Fibroblast of lung (primary cell): ENCODE measurements around the gene TTC1. TPM values are rescaled to one million over a fixed set of nuclear protein-coding genes. Genes with fewer than 3 reads are reported as not detected.

ENCODE experiments used
- DNase-seq, 2 donors: peaks; one replicate each; pipeline versions ENCODE4 v3.0.0 to v3.0.0-alpha.2; 2010; ENCODE audit warnings: low read depth in 2 of 2
- H2AFZ ChIP-seq: 2 replicates; pipeline ENCODE4 v1.5.1; 2012; ENCODE audit warnings: low read length, control low read depth, inconsistent platforms
- H3K27ac ChIP-seq: 2 replicates; pipeline ENCODE4 v1.5.1; 2011; ENCODE audit warnings: low read length, control low read depth; ENCODE audit not compliant: insufficient read depth
- H3K27me3 ChIP-seq: 2 replicates; pipeline ENCODE4 v1.5.1; 2011; ENCODE audit warnings: mild to moderate bottlenecking, low read length; ENCODE audit not compliant: control insufficient read depth, insufficient read depth
- H3K36me3 ChIP-seq: 2 replicates; pipeline ENCODE4 v1.5.1; 2011; ENCODE audit warnings: low read length; ENCODE audit not compliant: control insufficient read depth, insufficient read depth
- H3K4me1 ChIP-seq: 2 replicates; pipeline ENCODE4 v1.5.1; 2011; ENCODE audit warnings: low read length; ENCODE audit not compliant: control insufficient read depth, insufficient read depth; ENCODE audit errors: extremely low read depth
- H3K4me2 ChIP-seq: 2 replicates; pipeline ENCODE4 v1.5.1; 2011; ENCODE audit warnings: low read length, control low read depth; ENCODE audit not compliant: insufficient read depth; ENCODE audit errors: extremely low read depth
- H3K4me3 ChIP-seq, 4 experiments: fragments of 200-600 bp in 1 of 4; sonication (generic) in 1 of 4; replicated peaks in 1 of 4; 2 replicates each; pipeline ENCODE4 v1.5.1; 2011 to 2016; ENCODE audit warnings: low read length in 4 of 4, low read depth in 3 of 4, mild to moderate bottlenecking in 3 of 4, control low read depth in 2 of 4, inconsistent platforms in 1 of 4, mixed read lengths in 1 of 4; ENCODE audit not compliant: insufficient read depth in 1 of 4; ENCODE audit errors: control extremely low read depth in 1 of 4
- H3K79me2 ChIP-seq: 2 replicates; pipeline ENCODE4 v1.5.1; 2012; ENCODE audit warnings: mild to moderate bottlenecking, low read length, inconsistent platforms; ENCODE audit not compliant: control insufficient read depth, insufficient read depth
- H3K9ac ChIP-seq: 2 replicates; pipeline ENCODE4 v1.5.1; 2011; ENCODE audit warnings: mild to moderate bottlenecking, low read length, control low read depth; ENCODE audit not compliant: insufficient read depth
- H3K9me3 ChIP-seq: 2 replicates; pipeline ENCODE4 v1.5.1; 2012; ENCODE audit warnings: low read depth, low read length; ENCODE audit not compliant: control insufficient read depth, insufficient read depth
- H4K20me1 ChIP-seq: 2 replicates; pipeline ENCODE4 v1.5.1; 2011; ENCODE audit warnings: low read length; ENCODE audit not compliant: control insufficient read depth, insufficient read depth; ENCODE audit errors: extremely low read depth
- EZH2 ChIP-seq: IDR thresholded peaks from 2 replicates; pipeline ENCODE4 v1.5.1; 2012; ENCODE audit warnings: low read length, control low read depth, mild to moderate bottlenecking; ENCODE audit errors: missing control alignments
- polyA plus RNA-seq, 2 donors: library from polyadenylated mRNA; depleted of rRNA in 1 of 2; stranded (reverse) in 1 of 2; unstranded in 1 of 2; fragments of >200 nt; gene quantifications; 2 replicates each; pipeline ENCODE4 v1.2.1, GENCODE V29; 2011 to 2012; ENCODE audit warnings: missing spikeins in 1 of 2
- total RNA-seq: library from RNA; depleted of rRNA; stranded (reverse); fragments of >200 nt; gene quantifications from 2 replicates; pipeline ENCODE4 v1.2.1, GENCODE V29; 2014
- TF ChIP-seq, protein P1 (sequence below), 2 donors: IDR thresholded peaks in 1 of 2; conservative IDR thresholded peaks in 1 of 2; 1 replicate in 1 of 2; 2 replicates in 1 of 2; pipeline ENCODE4 v1.5.1; 2011 to 2012; ENCODE audit warnings: low read length in 2 of 2, control low read depth in 1 of 2, inconsistent platforms in 1 of 2, low read depth in 1 of 2, mild to moderate bottlenecking in 1 of 2

TTC1 gene
- total and polyA plus RNA-seq, 2 donors (not counting 1 experiment from before 2014, with no cell fraction given), result 41.6 to 63.7 TPM

GRCh38 chr5:160020964-160021363 lies 12.0 kb downstream of the TTC1 start:
- H3K4me3 ChIP-seq, result no peak overlapping the region
- no peak overlapping the region for H2AFZ ChIP-seq
- H3K79me2 ChIP-seq, result no peaks in the 10 kb centered on the region
- peak overlapping the region; percentile 64 for H3K4me2 ChIP-seq
- TF ChIP-seq, protein P1, sequence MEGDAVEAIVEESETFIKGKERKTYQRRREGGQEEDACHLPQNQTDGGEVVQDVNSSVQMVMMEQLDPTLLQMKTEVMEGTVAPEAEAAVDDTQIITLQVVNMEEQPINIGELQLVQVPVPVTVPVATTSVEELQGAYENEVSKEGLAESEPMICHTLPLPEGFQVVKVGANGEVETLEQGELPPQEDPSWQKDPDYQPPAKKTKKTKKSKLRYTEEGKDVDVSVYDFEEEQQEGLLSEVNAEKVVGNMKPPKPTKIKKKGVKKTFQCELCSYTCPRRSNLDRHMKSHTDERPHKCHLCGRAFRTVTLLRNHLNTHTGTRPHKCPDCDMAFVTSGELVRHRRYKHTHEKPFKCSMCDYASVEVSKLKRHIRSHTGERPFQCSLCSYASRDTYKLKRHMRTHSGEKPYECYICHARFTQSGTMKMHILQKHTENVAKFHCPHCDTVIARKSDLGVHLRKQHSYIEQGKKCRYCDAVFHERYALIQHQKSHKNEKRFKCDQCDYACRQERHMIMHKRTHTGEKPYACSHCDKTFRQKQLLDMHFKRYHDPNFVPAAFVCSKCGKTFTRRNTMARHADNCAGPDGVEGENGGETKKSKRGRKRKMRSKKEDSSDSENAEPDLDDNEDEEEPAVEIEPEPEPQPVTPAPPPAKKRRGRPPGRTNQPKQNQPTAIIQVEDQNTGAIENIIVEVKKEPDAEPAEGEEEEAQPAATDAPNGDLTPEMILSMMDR (conservative IDR thresholded peaks at IDR 0.05 in 1 of 2, IDR thresholded peaks at IDR 0.05 in 1 of 2; ENCODE audit: low read depth in 1 of 2, low read length in 2 of 2), result no peak
- no peak for TF ChIP-seq EZH2
- H3K27me3 ChIP-seq, result no peaks in the 10 kb centered on the region
- no peak overlapping the region for H3K9ac ChIP-seq
- peak; percentile 26 to 69 for DNase-seq
- no peaks in the 10 kb centered on the region for H4K20me1 ChIP-seq
- peaks cover 7% of the 10 kb centered on the region for H3K4me1 ChIP-seq
- H3K36me3 ChIP-seq, result peaks cover 1% of the 10 kb centered on the region
- H3K27ac ChIP-seq, result no peak overlapping the region
- no peaks in the 10 kb centered on the region for H3K9me3 ChIP-seq

GRCh38 chr5:160021831-160022446 lies 13.0 kb downstream of the TTC1 start:
- no peak for TF ChIP-seq EZH2
- TF ChIP-seq, protein P1 (conservative IDR thresholded peaks at IDR 0.05 in 1 of 2, IDR thresholded peaks at IDR 0.05 in 1 of 2; ENCODE audit: low read depth in 1 of 2, low read length in 2 of 2), result peak; percentile 77 to 78
- H4K20me1 ChIP-seq, result no peaks in the 10 kb centered on the region

DNA sequence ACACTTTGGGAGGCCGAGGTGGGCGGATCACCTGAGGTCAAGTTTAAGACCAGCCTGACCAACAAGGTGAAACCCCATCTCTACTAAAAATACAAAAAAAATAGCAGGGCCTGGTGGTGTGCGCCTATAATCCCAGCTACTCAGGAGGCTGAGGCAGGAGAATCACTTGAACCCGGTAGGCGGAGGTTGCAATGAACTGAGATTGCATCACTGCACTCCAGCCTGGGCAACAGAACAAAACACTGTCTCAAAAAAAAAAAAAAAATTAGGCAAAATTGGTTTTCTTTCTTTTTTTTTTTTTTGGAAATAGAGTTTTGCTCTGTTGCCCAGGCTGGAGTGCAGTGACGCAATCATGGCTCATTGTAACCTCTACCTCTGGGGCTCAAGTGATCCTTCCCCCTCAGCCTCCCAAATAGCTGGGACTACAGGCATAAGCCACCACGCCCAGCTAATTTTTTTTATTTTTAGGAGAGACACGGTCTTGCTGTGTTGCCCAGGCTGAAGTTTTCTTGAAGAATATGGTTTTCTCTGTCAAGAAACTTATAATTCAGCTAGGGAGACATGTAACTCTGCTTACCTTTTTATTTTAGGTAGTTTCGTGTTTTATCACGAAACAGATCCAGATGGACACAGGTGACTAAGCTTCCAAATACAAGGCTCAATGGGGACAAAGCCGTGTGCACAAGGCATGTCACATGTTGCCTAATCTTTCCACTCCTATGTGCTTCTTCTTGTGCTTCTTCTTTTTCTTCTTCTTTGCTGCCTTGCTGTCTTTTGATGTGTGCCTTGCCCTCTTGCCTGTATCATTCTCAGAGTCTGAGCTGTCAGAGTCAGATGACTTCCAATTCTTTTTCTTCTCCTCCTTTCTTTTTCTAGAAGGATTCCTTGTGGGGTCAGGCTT lies 14.3 kb downstream of the TTC1 start:
- Histone ChIP-seq H3K4me1 (peaks cover 7% of the 10 kb centered on the region), H3K9ac (no peak overlapping the region), H3K79me2 (no peaks in the 10 kb centered on the region), H4K20me1 (no peaks in the 10 kb centered on the region), H2AFZ (no peak overlapping the region), H3K4me3 (no peak overlapping the region), H3K4me2 (no peak overlapping the region), H3K36me3 (no peaks in the 10 kb centered on the region), H3K27ac (no peak overlapping the region), H3K27me3 (no peaks in the 10 kb centered on the region), H3K9me3 (no peaks in the 10 kb centered on the region)
- TF ChIP-seq, protein P1 (conservative IDR thresholded peaks at IDR 0.05 in 1 of 2, IDR thresholded peaks at IDR 0.05 in 1 of 2; ENCODE audit: low read depth in 1 of 2, low read length in 2 of 2), result no peak
- no peak for TF ChIP-seq EZH2
- DNase-seq, result no peak

More at GRCh38 chr5:160021831-160022446, 13.0 kb downstream of the TTC1 start:
- peaks cover 7% of the 10 kb centered on the region for H3K4me1 ChIP-seq
- peak; percentile 47 to 80 for DNase-seq
- no peak overlapping the region for H2AFZ ChIP-seq
- H3K79me2 ChIP-seq, result no peaks in the 10 kb centered on the region
- peak overlapping the region; percentile 20 for H3K4me2 ChIP-seq
- H3K27ac ChIP-seq, result no peak overlapping the region
- no peaks in the 10 kb centered on the region for H3K36me3 ChIP-seq
- no peak overlapping the region for H3K9ac ChIP-seq
- no peaks in the 10 kb centered on the region for H3K27me3 ChIP-seq
- no peak overlapping the region for H3K4me3 ChIP-seq
- no peaks in the 10 kb centered on the region for H3K9me3 ChIP-seq
